HG03520 (cell line): ENCODE measurements around the gene CSF2.
"Not testable (repeated sequence)": the region's sequence is repeated elsewhere in the genome, so short reads cannot be mapped to it uniquely, and the experiment has no call there.

Experiments
- ATAC-seq: cut with Tn5 transposase; IDR thresholded peaks from one replicate; pipeline ENCODE4 v1.9.1; 2021; ENCODE audit warnings: mild to moderate bottlenecking, moderate library complexity; ENCODE audit not compliant: unreplicated experiment

Gene CSF2

DNA sequence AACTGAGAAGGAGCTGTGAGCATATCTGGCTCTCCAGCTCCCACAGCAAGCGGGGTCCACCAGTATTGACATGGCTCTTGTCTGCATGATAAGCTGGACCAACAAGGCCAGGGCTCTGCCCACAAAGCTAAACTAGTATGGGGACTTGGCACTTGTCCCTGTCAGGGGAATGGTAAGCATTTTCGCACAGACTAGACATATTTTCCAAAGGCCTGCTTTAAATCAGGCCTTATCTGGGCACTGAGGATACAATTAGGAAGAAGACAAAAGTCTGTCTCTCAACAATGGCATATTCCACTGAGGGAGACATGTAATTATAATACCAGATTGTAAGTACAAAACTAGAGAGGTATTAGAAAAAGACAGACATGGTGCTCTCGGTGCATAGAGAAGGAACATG lies 32.1 kb downstream of the CSF2 start:
- ATAC-seq, result no peak

DNA sequence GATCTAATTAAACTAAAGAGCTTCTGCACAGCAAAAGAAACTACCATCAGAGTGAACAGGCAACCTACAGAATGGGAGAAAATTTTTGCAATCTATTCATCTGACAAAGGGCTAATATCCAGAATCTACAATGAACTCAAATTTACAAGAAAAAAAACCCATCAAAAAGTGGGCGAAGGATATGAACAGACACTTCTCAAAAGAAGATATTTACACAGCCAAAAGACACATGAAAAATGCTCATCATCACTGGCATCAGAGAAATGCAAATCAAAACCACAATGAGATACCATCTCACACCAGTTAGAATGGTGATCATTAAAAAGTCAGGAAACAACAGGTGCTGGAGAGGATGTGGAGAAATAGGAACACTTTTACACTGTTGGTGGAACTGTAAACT lies 34.9 kb downstream of the CSF2 start:
- not testable (repeated sequence) for ATAC-seq

- not testable (repeated sequence) for ATAC-seq
Measured at GRCh38 chr5:132108957-132109356, 35.4 kb downstream of the CSF2 start.

DNA sequence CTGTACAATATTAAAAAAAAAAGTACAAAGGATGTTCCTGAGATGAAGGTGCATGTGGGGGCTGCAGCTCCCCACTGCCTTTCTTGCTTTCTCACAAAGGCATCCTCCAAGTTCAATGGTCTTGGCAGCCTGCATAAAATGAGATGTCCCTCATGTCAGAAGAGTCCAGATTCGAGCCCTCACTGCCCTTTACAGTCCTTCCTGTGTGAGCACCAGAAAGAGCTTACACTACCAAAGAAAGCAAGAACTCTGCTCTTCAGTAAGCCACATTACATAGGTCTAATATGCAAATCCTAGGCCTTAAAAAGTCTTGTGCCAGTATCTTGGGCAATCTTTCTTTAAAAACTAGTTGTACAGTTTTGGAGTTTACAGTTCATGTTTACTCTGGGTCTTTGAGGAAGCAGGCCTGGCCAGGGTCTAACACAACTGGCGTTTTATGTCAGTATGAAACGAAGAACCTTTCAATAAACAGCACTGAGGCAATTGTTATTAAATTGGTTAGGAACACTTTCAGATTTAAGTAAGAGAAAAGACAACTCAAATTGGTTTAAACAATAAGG lies 36.0 kb downstream of the CSF2 start:
- ATAC-seq, result no peak

DNA sequence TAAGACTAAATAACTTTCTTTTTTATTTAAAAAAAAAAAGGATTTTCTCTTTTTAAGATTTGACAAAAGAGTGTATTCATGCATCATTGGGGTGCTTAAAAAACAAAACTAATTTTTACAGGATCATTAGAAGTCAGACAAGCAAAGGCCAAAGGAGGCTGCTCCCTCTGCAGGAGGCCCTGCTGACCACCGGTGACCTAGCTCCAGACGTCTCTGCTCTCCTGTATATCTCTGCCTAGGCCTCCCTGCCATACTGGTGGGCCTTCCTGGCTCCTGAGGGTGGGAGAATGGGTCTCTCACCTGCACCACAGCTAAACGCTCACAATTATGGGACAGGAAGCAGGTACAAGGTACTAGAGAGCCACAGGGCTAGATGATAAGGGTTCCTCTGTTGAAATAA lies 36.6 kb downstream of the CSF2 start:
- no peak for ATAC-seq

DNA sequence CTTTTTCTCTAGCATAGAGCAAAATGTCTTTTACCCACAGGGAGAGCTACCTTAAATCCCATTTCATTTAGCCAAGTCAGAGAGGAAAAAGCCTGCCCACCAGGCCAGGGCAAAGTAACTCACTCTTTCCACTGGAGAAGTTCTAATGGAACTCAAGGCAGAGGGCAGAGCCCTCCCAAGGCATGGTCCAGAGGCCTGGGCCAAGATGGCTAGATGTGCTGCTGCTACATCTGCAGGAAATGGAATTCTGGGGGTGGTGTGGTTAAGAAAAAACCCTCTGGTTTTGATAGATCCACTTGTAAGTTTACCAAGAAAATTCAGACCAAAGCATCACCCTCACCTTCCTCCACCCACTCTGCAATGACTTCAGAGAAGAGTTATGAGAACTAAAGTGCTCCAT lies 37.3 kb downstream of the CSF2 start:
- ATAC-seq, result no peak

DNA sequence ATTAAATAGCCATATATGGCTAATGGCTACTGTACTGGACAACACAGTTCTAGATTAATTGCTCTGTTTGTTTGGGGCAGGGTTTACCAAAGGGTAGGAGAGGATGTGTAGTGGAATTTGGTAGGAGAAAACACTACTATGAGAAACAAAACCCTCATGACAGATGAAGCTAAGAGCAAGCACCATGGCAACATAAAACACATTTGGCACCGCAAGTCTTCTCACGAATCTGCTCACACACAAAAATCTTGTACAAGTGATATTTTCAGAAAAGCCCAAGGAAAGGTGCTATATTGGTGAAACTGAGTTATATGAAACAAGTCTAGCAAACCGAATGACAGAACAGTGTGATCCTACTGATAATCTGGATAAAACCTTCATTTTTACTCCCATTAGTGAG lies 38.5 kb downstream of the CSF2 start:
- no peak for ATAC-seq

GRCh38 chr5:132114150-132115121 lies 40.8 kb downstream of the CSF2 start:
- ATAC-seq, result no peak

DNA sequence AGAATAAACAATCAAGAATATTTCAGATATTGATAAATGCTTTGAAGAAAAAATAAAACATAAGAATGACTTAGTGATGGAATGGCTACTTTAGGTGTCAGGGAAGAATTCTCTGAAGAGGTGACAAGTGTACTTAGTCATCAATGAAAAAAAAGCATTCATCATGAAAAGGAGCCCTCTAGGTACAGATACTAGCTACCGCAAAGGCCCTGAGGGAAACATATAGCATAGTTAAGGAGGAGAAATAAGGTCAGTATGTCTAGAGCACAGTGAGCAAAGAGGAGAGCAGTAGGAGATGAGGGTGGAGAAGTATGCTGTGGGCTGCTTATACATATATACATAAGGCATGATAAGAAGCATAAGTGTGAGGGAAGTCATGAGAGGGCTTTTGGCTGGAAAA lies 41.8 kb downstream of the CSF2 start:
- ATAC-seq, result no peak

DNA sequence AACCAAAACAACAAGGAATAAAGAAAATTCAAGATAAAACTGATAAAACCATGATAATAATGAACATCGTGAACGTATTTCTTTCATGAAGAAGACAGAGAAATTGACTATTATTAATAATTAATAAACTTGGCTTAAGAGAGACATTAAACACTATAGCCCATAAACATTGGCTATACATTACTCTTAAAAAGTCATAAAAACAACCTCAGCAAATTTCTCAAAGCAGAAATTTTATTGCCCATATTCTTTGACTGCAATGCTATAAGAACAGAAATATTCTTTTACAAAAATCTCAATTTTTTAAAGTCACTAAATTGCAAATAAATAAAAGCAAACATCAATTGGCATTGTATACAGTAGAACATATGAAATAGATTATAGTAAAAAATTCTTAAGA lies 42.5 kb downstream of the CSF2 start:
- no peak for ATAC-seq

- not testable (repeated sequence) for ATAC-seq
Measured at GRCh38 chr5:132116909-132117489, 43.4 kb downstream of the CSF2 start.

DNA sequence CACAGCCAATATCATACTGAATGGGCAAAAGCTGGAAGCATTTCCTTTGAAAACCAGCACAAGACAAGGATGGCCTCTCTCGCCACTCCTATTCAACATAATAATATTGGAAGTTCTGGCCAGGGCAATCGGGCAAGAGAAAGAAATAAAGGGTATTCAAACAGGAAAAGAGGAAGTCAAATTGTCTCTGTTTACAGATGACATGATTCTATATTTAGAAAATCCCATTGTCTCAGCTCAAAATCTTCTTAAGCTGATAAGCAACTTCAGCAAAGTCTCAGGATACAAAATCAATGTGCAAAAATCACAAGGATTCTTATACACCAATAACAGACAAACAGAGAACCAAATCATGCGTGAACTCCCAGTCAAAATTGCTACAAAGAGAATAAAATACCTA lies 47.1 kb downstream of the CSF2 start:
- not testable (repeated sequence) for ATAC-seq

DNA sequence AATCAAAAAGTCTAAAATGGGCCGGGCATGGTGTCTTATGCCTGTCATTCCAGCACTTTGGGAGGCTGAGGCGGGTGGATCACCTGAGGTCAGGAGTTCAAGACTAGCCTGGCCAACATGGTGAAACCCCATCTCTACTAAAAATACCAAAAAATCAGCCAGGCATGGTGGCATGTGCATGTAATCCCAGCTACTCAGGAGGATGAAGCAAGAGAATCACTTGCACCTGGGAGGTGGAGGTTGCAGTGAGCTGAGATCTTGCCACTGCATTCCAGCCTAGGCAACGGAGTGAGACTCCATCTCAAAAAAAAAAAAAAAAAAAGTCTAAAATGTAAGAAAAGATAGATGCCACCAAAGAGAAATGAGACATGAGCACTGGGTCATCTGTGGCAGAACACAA lies 49.4 kb downstream of the CSF2 start:
- ATAC-seq, result not testable (repeated sequence)

DNA sequence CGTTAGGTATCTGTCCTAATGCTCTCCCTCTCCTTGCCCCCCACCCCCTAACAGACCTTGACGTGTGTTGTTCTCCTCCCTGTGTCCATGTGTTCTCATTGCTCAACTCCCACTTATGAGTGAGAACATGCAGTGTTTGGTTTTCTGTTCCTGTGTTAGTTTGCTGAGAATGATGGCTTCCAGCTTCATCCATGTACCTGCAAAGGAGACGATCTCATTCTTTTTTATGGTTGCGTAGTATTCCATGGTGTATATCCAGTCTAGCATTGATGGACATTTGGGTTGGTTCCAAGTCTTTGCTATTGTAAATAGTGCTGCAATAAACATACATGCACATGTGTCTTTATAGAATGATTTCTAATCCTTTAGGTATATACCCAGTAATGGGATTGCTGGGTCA lies 50.0 kb downstream of the CSF2 start:
- ATAC-seq, result not testable (repeated sequence)
